GM12878 (cell line): ENCODE data around the gene CTSK.

Experiments used
- CEBPB ChIP-seq, 2 experiments: fragments of 150-350 bp in 1 of 2; IDR thresholded peaks; 2 replicates each; pipeline ENCODE4 v1.6.1; 2012 to 2014; ENCODE audit warnings: low read depth in 2 of 2, low read length in 2 of 2, borderline replicate concordance in 1 of 2, inconsistent platforms in 1 of 2
- CTCF ChIP-seq, 3 experiments: IDR thresholded peaks in 2 of 3; conservative IDR thresholded peaks in 1 of 3; 2 replicates each; pipeline ENCODE4 v1.5.1; 2011; ENCODE audit warnings: low read depth in 3 of 3, low read length in 3 of 3, mild to moderate bottlenecking in 3 of 3, control low read depth in 2 of 3, moderate library complexity in 2 of 3, inconsistent platforms in 1 of 3, mixed read lengths in 1 of 3; ENCODE audit not compliant: control insufficient read depth in 2 of 3, insufficient read depth in 1 of 3; ENCODE audit errors: extremely low read depth in 1 of 3
- EZH2 ChIP-seq: IDR thresholded peaks from 2 replicates; pipeline ENCODE4 v1.6.1; 2012; ENCODE audit warnings: low read depth, mild to moderate bottlenecking, control low read depth, inconsistent platforms, low read length, borderline replicate concordance; ENCODE audit not compliant: control insufficient read depth
- GABPA ChIP-seq: IDR thresholded peaks from 2 replicates; pipeline ENCODE4 v1.6.1; 2014; ENCODE audit warnings: antibody characterized with exemption, low read depth, mild to moderate bottlenecking, inconsistent platforms
- KLF5 ChIP-seq: fragments of 450-650 bp; IDR thresholded peaks from 2 replicates; pipeline ENCODE4 v1.6.1; 2014; ENCODE audit warnings: mild to moderate bottlenecking; ENCODE audit not compliant: partially characterized antibody
- POLR2A ChIP-seq: IDR thresholded peaks from 2 replicates; pipeline ENCODE4 v1.6.1; 2011; ENCODE audit warnings: low read depth, mild to moderate bottlenecking, low read length
- RAD21 ChIP-seq: IDR thresholded peaks from 2 replicates; pipeline ENCODE4 v1.6.1; 2011; ENCODE audit warnings: mild to moderate bottlenecking, low read depth, low read length, moderate library complexity; ENCODE audit not compliant: insufficient read depth
- TAF1 ChIP-seq: IDR thresholded peaks from 2 replicates; pipeline ENCODE4 v1.6.1; 2011; ENCODE audit warnings: mild to moderate bottlenecking, low read depth, low read length, borderline replicate concordance
- ZBTB4 ChIP-seq: fragments of 450-650 bp; formaldehyde crosslinking; IDR thresholded peaks from 2 replicates; pipeline ENCODE4 v1.4.0; 2022; ENCODE audit warnings: mild to moderate bottlenecking, moderate library complexity
- TF ChIP-seq, protein P1 (sequence below): IDR thresholded peaks from 2 replicates; pipeline ENCODE4 v1.6.1; 2012; ENCODE audit warnings: low read depth, low read length, improper control_type of control experiment
- TF ChIP-seq, protein P2 (sequence below): fragments of 450-650 bp; IDR thresholded peaks from 2 replicates; pipeline ENCODE4 v1.6.1; 2014; ENCODE audit warnings: mild to moderate bottlenecking
- TF ChIP-seq, protein P3 (sequence below): fragments of 450-650 bp; IDR thresholded peaks from 2 replicates; pipeline ENCODE4 v1.6.1; 2017; ENCODE audit warnings: mild to moderate bottlenecking, moderate library complexity

DNA sequence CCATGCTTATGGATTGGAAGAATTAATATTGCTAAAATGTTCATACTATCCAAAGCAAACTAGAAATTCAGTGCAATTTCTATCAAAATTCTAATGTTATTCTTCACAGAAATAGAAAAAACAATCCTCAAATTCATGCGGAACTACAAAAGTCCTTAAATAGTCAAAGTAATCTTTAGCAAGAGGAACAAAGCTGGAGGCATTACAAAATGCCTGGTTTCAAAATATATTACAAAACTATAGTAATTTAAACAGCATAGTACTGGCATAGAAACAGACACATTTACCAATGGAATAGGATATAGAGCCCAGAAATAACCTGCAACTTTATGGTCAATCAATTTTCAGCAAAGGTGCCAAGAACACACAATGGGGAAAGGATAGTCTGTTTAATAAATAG lies 46.3 kb downstream of the CTSK start:
- TF ChIP-seq, protein P1, sequence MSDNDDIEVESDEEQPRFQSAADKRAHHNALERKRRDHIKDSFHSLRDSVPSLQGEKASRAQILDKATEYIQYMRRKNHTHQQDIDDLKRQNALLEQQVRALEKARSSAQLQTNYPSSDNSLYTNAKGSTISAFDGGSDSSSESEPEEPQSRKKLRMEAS, result no peak
- TF ChIP-seq TAF1, result no peak
- TF ChIP-seq, protein P2, sequence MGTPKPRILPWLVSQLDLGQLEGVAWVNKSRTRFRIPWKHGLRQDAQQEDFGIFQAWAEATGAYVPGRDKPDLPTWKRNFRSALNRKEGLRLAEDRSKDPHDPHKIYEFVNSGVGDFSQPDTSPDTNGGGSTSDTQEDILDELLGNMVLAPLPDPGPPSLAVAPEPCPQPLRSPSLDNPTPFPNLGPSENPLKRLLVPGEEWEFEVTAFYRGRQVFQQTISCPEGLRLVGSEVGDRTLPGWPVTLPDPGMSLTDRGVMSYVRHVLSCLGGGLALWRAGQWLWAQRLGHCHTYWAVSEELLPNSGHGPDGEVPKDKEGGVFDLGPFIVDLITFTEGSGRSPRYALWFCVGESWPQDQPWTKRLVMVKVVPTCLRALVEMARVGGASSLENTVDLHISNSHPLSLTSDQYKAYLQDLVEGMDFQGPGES, result no peak
- TF ChIP-seq POLR2A, result no peak
- no peak for TF ChIP-seq GABPA
- TF ChIP-seq ZBTB4, result no peak
- TF ChIP-seq EZH2, result no peak
- no peak for TF ChIP-seq CTCF (IDR thresholded peaks at IDR 0.05 in 2 of 3, conservative IDR thresholded peaks at IDR 0.05 in 1 of 3; ENCODE audit: control insufficient read depth in 2 of 3, extremely low read depth in 1 of 3, insufficient read depth in 1 of 3, low read depth in 3 of 3, low read length in 3 of 3)
- no peak for TF ChIP-seq KLF5
- no peak for TF ChIP-seq CEBPB (IDR thresholded peaks at IDR 0.05; ENCODE audit: borderline replicate concordance in 1 of 2, low read depth in 2 of 2, low read length in 2 of 2)
- TF ChIP-seq, protein P3, sequence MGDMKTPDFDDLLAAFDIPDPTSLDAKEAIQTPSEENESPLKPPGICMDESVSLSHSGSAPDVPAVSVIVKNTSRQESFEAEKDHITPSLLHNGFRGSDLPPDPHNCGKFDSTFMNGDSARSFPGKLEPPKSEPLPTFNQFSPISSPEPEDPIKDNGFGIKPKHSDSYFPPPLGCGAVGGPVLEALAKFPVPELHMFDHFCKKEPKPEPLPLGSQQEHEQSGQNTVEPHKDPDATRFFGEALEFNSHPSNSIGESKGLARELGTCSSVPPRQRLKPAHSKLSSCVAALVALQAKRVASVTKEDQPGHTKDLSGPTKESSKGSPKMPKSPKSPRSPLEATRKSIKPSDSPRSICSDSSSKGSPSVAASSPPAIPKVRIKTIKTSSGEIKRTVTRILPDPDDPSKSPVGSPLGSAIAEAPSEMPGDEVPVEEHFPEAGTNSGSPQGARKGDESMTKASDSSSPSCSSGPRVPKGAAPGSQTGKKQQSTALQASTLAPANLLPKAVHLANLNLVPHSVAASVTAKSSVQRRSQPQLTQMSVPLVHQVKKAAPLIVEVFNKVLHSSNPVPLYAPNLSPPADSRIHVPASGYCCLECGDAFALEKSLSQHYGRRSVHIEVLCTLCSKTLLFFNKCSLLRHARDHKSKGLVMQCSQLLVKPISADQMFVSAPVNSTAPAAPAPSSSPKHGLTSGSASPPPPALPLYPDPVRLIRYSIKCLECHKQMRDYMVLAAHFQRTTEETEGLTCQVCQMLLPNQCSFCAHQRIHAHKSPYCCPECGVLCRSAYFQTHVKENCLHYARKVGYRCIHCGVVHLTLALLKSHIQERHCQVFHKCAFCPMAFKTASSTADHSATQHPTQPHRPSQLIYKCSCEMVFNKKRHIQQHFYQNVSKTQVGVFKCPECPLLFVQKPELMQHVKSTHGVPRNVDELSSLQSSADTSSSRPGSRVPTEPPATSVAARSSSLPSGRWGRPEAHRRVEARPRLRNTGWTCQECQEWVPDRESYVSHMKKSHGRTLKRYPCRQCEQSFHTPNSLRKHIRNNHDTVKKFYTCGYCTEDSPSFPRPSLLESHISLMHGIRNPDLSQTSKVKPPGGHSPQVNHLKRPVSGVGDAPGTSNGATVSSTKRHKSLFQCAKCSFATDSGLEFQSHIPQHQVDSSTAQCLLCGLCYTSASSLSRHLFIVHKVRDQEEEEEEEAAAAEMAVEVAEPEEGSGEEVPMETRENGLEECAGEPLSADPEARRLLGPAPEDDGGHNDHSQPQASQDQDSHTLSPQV, result no peak
- TF ChIP-seq RAD21, result no peak
